ENCODE data around the gene OR7A5.

- TF ChIP-seq, protein P1, sequence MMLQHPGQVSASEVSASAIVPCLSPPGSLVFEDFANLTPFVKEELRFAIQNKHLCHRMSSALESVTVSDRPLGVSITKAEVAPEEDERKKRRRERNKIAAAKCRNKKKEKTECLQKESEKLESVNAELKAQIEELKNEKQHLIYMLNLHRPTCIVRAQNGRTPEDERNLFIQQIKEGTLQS (IDR thresholded peaks at IDR 0.05), result no peak
- no peak for TF ChIP-seq SP1 (IDR thresholded peaks at IDR 0.05)
- TF ChIP-seq YY1 (IDR thresholded peaks at IDR 0.05), result no peak
- TF ChIP-seq, protein P2, sequence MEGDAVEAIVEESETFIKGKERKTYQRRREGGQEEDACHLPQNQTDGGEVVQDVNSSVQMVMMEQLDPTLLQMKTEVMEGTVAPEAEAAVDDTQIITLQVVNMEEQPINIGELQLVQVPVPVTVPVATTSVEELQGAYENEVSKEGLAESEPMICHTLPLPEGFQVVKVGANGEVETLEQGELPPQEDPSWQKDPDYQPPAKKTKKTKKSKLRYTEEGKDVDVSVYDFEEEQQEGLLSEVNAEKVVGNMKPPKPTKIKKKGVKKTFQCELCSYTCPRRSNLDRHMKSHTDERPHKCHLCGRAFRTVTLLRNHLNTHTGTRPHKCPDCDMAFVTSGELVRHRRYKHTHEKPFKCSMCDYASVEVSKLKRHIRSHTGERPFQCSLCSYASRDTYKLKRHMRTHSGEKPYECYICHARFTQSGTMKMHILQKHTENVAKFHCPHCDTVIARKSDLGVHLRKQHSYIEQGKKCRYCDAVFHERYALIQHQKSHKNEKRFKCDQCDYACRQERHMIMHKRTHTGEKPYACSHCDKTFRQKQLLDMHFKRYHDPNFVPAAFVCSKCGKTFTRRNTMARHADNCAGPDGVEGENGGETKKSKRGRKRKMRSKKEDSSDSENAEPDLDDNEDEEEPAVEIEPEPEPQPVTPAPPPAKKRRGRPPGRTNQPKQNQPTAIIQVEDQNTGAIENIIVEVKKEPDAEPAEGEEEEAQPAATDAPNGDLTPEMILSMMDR (IDR thresholded peaks at IDR 0.05; ENCODE audit: low read depth, low read length, missing input control), result no peak
Observed at GRCh38 chr19:14818588-14818987, 16.4 kb downstream of the OR7A5 start.
